Bladder microvascular endothelial cell (primary cell): ENCODE results near the gene AGER. TPM values are rescaled to one million over a fixed set of nuclear protein-coding genes. Genes with fewer than 3 reads are reported as not detected.

Experiments used
- total RNA-seq: library from RNA; depleted of rRNA; stranded (reverse); fragments of >200 nt; gene quantifications from 2 replicates; pipeline ENCODE4 v1.2.3, GENCODE V29; 2014

Gene AGER
- total RNA-seq, result 0.44 and 0.81 TPM in 2 replicates

DNA sequence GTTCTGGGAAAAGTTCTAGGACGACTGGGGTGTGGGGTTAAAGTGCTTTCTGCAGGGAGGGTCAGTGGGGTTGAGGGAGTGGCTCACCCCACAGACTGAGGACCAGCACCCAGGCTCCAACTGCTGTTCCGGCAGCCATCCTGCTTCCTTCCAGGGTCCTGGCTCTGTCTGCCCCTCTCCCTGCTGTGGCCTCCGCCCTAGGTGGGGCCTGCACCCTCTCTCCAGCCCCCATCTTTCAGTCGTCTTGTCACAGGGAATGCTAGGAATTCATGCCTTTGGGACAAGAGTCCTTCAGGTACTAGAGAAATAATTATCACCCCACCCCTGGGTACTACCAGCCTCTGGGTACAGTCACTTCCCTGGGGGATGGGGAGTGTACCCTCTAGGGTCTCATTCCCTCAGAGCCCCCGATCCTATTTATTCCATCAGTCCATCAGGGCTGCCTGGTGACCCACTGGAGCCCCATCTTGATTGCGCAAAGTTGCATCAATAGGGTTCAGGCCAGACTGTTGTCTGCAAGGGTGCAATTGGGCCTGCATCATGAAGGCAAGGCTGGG is at the start of gene AGER:
AGER (minus strand) TSS at position 170 of the 557 bp plus-strand sequence; CDS start at position 139, 31 bp downstream.

DNA sequence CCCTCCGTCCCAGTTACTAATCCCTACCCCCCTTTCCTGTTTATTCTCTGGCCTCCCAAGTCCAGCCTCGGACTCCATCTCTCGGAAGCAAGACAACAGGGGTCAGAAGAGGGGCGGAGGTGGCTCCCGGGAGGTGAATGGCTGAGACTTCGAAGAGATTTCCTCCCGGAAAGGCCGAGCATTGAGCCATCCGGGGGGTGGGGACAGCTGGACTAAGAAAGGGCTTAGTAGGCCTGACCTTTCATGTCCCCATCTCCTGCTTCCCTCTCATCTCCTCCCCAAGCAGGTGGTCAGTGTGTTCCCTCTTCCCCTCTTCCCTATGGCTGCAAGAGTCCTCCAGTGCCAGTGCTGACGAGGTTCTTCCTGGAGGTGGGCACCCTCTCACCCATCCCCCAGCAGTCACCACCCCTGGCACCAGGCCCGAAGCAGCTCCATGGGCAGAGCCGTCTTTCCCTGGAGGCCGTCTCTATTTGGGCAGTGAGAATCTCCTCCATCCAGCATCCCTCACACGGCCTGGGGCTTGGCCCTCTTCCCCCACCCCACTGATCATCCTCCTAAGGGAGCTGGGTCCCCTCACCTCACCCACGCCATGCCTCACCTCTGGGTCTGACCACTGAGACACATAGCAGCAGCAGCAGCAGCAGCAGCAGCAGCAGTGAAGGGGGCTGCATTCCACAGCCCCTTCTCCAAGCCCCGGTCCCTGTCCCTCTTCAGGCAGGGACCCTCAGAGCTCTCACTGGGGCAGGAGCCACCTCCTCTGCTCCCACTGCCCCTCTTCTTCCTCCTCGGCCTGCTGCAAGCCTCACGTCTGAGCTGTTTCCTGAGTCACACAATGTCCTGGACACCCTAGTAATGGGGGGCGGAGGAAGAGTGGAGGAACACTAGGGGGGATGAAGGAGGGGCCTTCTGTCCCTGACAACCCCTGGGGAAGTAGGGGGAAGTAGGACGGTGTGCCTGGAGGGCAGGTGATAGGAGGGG is 39.5 kb upstream of the AGER start, which contains the start of gene NOTCH4:
NOTCH4 (minus strand) TSS at position 810 of the 978 bp plus-strand sequence; CDS start at position 671, 139 bp downstream.

DNA sequence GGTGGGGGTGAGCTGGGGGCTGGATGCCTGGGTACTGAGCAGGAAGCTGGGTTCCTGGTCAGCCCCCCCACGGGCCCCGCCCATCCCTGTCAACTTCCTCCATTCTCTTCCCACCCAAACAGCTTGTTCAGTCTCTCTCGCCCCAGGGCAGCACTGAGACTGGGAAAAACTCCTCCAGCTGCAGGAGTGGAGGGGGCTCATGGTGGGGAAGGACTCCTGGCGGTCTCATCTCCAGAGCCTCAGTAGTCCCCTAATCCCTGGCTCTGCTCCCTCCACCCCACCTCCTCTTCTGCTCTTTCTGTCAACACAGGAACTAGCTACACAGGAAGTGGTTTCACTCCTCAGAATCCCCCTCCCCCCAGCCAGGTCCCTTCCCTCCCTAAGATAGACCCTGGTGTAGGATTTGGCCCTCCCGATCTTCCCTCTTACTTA is 8.6 kb upstream of the AGER start, which contains the start of gene GPSM3:
GPSM3 (minus strand) TSS at position 36 of the 432 bp plus-strand sequence. CDS start 130 bp downstream, outside the sequence.

DNA sequence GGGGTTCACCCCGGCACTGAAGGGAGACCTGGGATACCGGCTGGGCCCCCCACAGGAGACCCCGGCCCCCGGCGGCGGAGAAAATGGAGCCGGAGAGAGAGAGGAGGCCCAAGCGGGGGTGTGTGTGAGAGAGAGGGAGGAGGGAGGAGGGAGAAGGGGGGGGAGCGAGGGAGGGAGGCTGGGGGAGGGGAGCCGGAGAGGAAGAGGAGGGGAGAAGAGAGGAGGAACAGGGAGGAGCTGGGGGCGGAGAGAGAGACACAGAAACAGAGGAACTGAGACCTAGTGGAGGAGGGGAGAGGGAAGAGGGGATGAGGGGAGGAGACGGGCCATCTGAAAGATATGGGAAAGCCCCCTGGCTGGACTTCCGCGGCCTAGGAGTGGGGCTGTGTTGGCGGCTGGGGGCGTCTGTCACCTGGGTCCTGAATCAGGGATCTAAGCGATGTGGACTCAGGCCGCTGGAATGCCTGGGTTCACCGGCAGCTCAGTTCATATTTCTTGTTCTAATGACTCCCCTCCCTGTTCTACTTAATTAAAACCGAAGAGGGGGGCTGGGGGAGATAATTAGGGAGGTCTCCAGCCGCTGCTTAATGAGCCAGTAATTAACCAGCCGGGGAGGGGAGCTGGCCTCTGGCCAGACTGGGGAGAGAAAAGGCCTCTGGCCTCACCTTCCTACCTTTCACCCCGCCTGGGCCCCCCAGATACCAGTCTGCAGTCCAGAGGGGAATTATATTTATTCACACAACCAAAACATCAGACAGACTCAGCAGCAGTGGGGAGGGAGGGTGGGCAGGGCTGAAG is 6.2 kb upstream of the AGER start, which contains the start of gene PBX2:
PBX2 (minus strand) TSS at position 149 of the 798 bp plus-strand sequence. CDS start 287 bp downstream, outside the sequence.

DNA sequence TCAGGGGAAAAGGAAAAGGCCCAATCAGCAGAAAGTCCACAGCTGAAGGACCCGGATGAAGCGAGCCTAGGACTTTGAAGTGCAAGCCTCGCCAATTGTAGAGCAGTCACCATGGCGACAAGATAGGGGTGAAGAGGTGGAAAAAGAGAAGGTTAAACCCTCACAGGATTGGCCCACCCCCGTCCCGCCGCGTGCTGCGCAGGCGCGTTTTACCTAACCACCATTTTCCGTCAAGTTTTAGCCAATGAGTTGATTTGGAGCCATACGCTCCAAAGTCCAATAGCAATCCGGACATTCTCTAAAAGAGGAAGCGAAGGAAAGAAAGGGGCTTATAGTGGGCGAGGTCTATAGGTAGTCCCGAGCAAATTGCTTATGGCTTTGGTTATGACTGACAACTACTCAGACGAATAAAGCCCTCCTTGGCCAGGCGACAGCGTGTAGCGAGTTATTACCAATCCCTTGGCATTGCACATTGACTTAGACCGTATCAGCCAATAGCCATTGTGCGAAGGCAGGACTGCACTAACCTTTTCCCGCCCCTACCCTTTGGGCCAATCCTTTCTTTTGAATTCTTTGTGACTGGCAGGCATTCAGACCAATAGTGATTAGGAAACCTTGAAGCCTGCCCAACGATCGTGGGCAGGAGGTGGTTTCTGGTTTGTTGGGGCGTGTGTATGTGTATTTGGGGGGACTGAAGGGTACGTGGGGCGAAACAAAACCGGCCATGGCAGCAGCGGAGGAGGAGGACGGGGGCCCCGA is 6.1 kb downstream of the AGER start, which contains the start of gene RNF5:
RNF5 (plus strand) TSS at position 618 of the 759 bp plus-strand sequence; CDS start at position 725, 107 bp downstream.

DNA sequence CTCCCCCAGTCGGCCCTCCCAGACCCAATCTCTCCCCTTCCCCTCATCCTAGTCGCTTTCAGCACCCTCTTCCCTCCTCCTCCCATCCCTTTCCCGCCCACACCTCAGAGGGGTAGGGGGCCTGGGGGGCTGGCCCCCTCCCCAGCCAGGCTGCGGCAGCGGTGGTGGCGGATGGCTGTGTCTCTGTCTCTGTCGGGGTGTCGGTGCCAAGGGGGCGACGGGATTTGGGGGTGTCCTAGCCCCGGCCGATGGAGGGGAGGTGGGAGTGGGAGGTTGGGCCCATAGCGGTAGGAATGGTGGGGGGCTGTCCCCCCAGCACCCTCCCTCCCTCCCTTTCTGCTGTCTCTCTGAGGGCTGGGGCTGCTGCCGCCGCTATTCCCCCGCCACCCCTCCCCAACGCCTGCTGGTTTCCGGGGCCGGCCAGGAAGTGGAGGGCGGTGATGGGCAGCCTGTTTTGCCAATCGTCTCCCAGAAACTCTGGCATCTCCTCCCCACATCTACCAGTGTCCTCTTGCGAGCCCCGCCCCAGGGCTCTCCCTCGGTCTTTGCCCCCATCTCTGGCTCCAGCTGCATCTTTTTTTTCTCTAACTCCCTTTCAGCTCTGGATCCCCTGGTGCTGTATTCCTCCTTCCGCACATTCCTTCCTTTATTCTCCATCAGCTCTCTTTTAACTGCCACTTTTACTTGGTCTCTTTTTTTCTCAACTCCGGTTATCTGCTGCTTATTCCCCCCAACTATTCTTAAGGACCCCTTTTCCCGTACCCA is 8.2 kb downstream of the AGER start, which contains the start of gene AGPAT1:
AGPAT1 (minus strand) TSS at position 374 of the 765 bp plus-strand sequence. CDS start 4,588 bp downstream, outside the sequence.

DNA sequence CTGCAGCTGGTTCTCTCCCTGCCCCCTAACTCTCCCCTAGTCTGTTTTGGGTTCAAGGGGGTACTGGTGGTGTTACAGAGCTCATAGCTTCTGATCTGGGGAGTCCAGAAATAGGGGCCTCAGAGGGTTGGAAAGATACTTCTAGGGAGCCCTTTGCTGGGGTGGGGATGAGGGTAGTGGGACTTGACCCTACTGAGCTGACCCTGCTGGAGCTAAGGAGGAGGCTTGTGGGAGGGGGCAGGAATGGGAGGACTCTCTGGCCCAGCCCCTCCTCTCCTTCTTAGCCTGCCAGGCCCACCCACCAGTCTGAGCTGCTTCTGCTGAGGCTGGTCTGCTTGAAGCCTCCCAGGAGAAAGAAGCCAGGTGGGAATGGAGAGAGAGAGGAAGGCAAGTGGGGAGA is 19.8 kb downstream of the AGER start, which contains the start of gene EGFL8:
EGFL8 (plus strand) TSS at position 301 of the 400 bp plus-strand sequence. CDS start 1,571 bp downstream, outside the sequence.

DNA sequence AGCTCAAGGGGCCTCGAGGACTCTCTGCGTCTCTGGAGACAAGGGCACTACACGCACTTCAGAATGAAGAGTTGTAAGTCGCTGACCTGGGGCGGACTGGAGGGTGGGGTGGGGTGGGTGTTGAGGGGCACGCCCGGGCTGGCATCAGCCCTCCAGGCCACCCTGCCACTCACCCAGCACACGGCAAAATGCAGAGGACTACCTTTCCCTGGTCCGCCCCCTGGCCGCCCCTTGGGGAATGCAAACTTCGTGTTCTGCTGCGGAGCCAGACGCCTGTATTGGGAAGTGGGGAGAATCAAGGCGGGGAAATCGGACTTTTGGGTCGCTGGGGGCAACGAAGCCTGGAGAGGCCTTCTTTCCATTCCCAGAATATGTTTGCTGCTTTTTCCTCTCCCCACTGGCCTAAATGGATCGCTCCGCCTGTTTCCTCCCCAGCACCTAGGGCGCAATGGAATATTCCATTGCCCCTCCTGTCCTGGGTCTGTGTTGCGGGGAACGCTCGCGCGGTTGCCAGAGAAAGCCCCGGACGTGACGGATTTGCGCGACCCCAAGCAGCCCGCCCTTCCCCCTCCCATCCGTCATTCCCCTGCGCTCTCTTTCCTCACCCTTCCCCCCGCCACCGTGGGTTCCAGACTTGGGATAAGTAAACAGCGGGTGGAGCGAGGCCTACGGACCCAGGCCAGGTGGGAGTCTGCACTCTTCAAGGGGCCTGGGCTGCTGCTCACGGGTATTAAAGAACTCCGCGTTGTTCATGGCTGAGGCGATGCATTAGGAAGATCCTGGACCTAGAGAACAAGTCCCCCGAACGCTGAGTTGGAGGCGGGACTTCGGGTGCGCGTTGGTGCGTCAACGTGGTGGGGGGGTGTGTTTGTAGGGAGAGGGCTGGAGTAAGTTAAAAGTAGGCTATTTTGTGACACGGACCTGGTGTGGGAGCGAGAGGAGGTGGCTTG is 30.2 kb downstream of the AGER start, which contains the start of gene PPT2:
PPT2 (plus strand) TSS at position 578 of the 950 bp plus-strand sequence. CDS start 454 bp downstream, outside the sequence.

DNA sequence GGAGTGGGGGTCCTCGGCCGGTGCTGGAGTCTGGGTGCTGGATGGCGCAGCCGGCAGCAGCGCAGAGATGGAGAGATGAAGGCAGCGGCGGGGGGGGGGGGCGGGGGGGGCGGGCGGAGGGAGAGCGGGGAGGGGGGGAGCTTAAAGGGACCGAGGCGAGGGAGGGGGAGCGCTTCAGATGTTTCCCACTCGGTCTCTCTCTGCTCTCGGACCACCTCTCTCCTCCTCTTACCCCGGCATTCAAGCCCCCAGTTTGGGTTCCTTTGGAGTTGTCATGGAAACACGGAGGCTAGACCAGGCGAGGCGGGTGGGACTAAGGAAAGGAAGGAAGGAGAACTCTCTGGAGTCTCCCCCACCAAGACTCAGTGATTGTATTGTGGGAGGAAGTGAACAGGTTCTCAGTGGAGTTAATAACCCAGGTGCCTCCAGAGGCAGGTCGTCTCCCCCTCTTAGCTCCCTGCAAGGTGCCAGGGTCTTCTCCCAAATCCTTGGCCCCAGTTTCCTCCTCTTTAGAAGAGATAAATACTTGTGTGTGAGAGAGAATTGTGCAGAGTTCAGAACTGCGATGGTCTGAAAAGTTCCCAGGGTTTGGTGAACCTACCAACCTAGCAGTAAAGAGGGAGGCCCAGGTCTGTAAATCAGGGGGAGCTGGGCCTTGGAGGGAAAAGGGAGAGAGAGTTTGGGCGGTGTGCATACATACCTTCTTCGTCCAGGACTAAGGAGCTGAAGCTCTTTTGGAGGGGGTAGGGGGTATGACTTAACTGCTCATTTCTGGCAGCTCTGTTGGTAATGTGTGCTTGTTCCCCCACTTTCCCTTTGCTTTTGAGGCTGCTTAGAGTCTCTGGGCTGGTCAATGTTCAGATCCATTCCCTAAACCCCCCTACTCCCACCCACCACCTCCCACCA is 31.9 kb downstream of the AGER start, which contains the start of gene PRRT1:
PRRT1 (minus strand) TSS at position 77 of the 906 bp plus-strand sequence. CDS start 112 bp downstream, outside the sequence.

Other genes with a start within 250 kb of the AGER start
- gene CFB, start 238.2 kb downstream of the AGER start, total RNA-seq, result 0.97 and 2.5 TPM in 2 replicates
- gene NELFE, start 225.3 kb downstream of the AGER start, total RNA-seq, result 76.4 and 90.9 TPM in 2 replicates
- gene SKIC2, start 225.1 kb downstream of the AGER start, total RNA-seq, result 32.7 and 40.9 TPM in 2 replicates
- 7.3 and 11.4 TPM in 2 replicates for gene DXO, start 212.1 kb downstream of the AGER start, total RNA-seq
- 1.5 and 3.1 TPM in 2 replicates for gene C4A, start 202.2 kb downstream of the AGER start, total RNA-seq
- 0.97 and 2.5 TPM in 2 replicates for gene C4B, start 169.5 kb downstream of the AGER start, total RNA-seq
- not detected in 2 replicates for gene CYP21A2, start 145.8 kb downstream of the AGER start, total RNA-seq
- gene TNXB, start 74.9 kb downstream of the AGER start, total RNA-seq, result 0.49 and 6.1 TPM in 2 replicates
- gene ATF6B, start 56.0 kb downstream of the AGER start, total RNA-seq, result 13.1 and 22.2 TPM in 2 replicates
- gene FKBPL, start 54.0 kb downstream of the AGER start, total RNA-seq, result 4.6 and 7.3 TPM in 2 replicates
- gene PRRT1, start 32.3 kb downstream of the AGER start, total RNA-seq, result not detected in 2 replicates
- 30.9 and 89.9 TPM in 2 replicates for gene PPT2, start 30.1 kb downstream of the AGER start, total RNA-seq
- 0.81 and 2.0 TPM in 2 replicates for gene EGFL8, start 19.7 kb downstream of the AGER start, total RNA-seq
- 5.3 and 16.7 TPM in 2 replicates for gene AGPAT1, start 8.2 kb downstream of the AGER start, total RNA-seq
- gene RNF5, start 5.8 kb downstream of the AGER start, total RNA-seq, result 33.4 and 34.2 TPM in 2 replicates
- gene PBX2, start 5.9 kb upstream of the AGER start, total RNA-seq, result 27.8 and 56.5 TPM in 2 replicates
- gene GPSM3, start 8.4 kb upstream of the AGER start, total RNA-seq, result 3.2 and 4.2 TPM in 2 replicates
- 57.3 and 61.4 TPM in 2 replicates for gene NOTCH4, start 39.8 kb upstream of the AGER start, total RNA-seq
- gene TSBP1, start 187.7 kb upstream of the AGER start, total RNA-seq, result not detected in 2 replicates
- gene BTNL2, start 222.9 kb upstream of the AGER start, total RNA-seq, result not detected in 2 replicates